Right cardiac atrium (tissue), 5 donors: ENCODE results near the gene EIF3A. TPM values are rescaled to one million over a fixed set of nuclear protein-coding genes. Genes with fewer than 3 reads are reported as not detected.
"Not testable (repeated sequence)": the region's sequence is repeated elsewhere in the genome, so short reads cannot be mapped to it uniquely, and the experiment has no call there.

Experiments
- ATAC-seq, 2 donors: fragments of 200-7000 bp; cut with Tn5 transposase; one replicate each; pipeline versions ENCODE4 v1.8.0 to v1.9.1; 2020; ENCODE audit warnings: moderate library complexity in 2 of 2, mild to moderate bottlenecking in 1 of 2
- DNase-seq, 3 donors: peaks; one replicate each; pipeline ENCODE4 v3.0.0-alpha.2; 2020
- H3K27ac ChIP-seq: one replicate; pipeline ENCODE4 v1.5.1; 2013; ENCODE audit warnings: mild to moderate bottlenecking, low read length, control low read depth, moderate library complexity
- H3K27me3 ChIP-seq: one replicate; pipeline ENCODE4 v1.6.1; 2013; ENCODE audit not compliant: control insufficient read depth, insufficient read depth
- H3K4me1 ChIP-seq: one replicate; pipeline ENCODE4 v1.6.1; 2013; ENCODE audit warnings: low read length; ENCODE audit not compliant: control insufficient read depth, insufficient read depth
- H3K4me3 ChIP-seq: one replicate; pipeline ENCODE4 v1.5.1; 2013; ENCODE audit warnings: low read length, control low read depth
- H3K9me3 ChIP-seq: one replicate; pipeline ENCODE4 v1.6.1; 2013; ENCODE audit warnings: low read length; ENCODE audit not compliant: control insufficient read depth
- WGBS: extraction: QIAGEN DNeasy Blood & Tissue Kit; methylation state at CpG from one replicate; pipeline ENCODE4 v1.1.7; 2013; 5-methylcytosine and 5-hydroxymethylcytosine counted together
- intact Hi-C, 4 donors: fragments of 100-400 bp; cut with DNase I; formaldehyde crosslinking; loops; one replicate each; pipeline versions ENCODE4 v1.11.0 to v1.14.0; 2022 to 2023
- polyA plus RNA-seq: library from polyadenylated mRNA; stranded (reverse); fragments of 200-250 nt; gene quantifications from one replicate; pipeline ENCODE4 v1.2.3, GENCODE V29; 2013
- total RNA-seq, 4 donors: library from RNA; stranded (reverse); fragmentation: NEBNext Ultra II Directional; extraction: Animal tissue kit (Norgen Biotek cat#: 25700); gene quantifications; one replicate each; pipeline ENCODE4 v1.2.1, GENCODE V29; 2021
- donor health status: healthy with polysubstance abuse.
- donor health status: DM: no; HTN: yes; CAD: no.
- donor health status: DM: no; HTN: no; CAD: no.
- donor health status: DM: no; HTN: yes; CAD: no; lungs with severe emphysema.
- donor health status: DM: yes; HTN: yes; CAD: no.

EIF3A gene
- total and polyA plus RNA-seq, 5 donors: 35.2 to 101 (median 83.2) TPM

GRCh38 chr10:119113751-119114732, 33.4 kb upstream of the EIF3A start:
- no peaks in the 10 kb centered on the region for H3K4me1 ChIP-seq
- H3K4me3 ChIP-seq: no peak overlapping the region
- 81% methylated on average over 11 of the region's 11 CpGs for WGBS
- H3K27me3 ChIP-seq: no peaks in the 10 kb centered on the region
- no peak for DNase-seq
- H3K27ac ChIP-seq: no peak overlapping the region
- no peaks in the 10 kb centered on the region for H3K9me3 ChIP-seq
- intact Hi-C loops: no loop called here
- peak in 1 of 2 donors; percentile 57 for ATAC-seq

GRCh38 chr10:119112056-119112455, 31.4 kb upstream of the EIF3A start:
- Histone ChIP-seq H3K27ac (no peak overlapping the region), H3K27me3 (no peaks in the 10 kb centered on the region), H3K4me1 (no peaks in the 10 kb centered on the region), H3K9me3 (no peaks in the 10 kb centered on the region), H3K4me3 (no peak overlapping the region)
- no peak for DNase-seq
- WGBS: 83% methylated on average over 4 of the region's 4 CpGs
- no peak for ATAC-seq
- intact Hi-C loops: no loop called here

- H3K27ac ChIP-seq, H3K27me3 ChIP-seq, DNase-seq, ATAC-seq, H3K9me3 ChIP-seq, H3K4me3 ChIP-seq, H3K4me1 ChIP-seq, intact Hi-C loops: not testable (repeated sequence)
- WGBS: 75% methylated on average over 2 of the region's 2 CpGs
Measured at GRCh38 chr10:119107771-119108170, 27.2 kb upstream of the EIF3A start.

GRCh38 chr10:119107106-119107505, 26.5 kb upstream of the EIF3A start:
- H3K27me3 ChIP-seq, H3K9me3 ChIP-seq, H3K4me3 ChIP-seq, ATAC-seq, DNase-seq, H3K4me1 ChIP-seq, H3K27ac ChIP-seq, intact Hi-C loops: not testable (repeated sequence)
- WGBS: 91% methylated on average over 6 of the region's 6 CpGs

GRCh38 chr10:119105899-119106298, 25.3 kb upstream of the EIF3A start:
- WGBS: 97% methylated on average over 7 of the region's 7 CpGs
- H3K9me3 ChIP-seq, H3K27me3 ChIP-seq, H3K4me1 ChIP-seq, H3K4me3 ChIP-seq, DNase-seq, intact Hi-C loops, ATAC-seq, H3K27ac ChIP-seq: not testable (repeated sequence)

GRCh38 chr10:119105155-119105554, 24.5 kb upstream of the EIF3A start:
- Histone ChIP-seq H3K4me1 (no peaks in the 10 kb centered on the region), H3K9me3 (no peaks in the 10 kb centered on the region), H3K27ac (no peak overlapping the region), H3K4me3 (peak overlapping the region; percentile 89), H3K27me3 (no peaks in the 10 kb centered on the region)
- ATAC-seq (no peak), DNase-seq (no peak)
- intact Hi-C loops: no loop called here
- WGBS: 93% methylated on average over 12 of the region's 12 CpGs

- Histone ChIP-seq H3K9me3 (no peaks in the 10 kb centered on the region), H3K4me3 (peak overlapping the region; percentile 89), H3K27me3 (no peaks in the 10 kb centered on the region), H3K4me1 (no peaks in the 10 kb centered on the region), H3K27ac (no peak overlapping the region)
- DNase-seq: peak in 1 of 3 donors; percentile 23
- ATAC-seq: peak in 1 of 2 donors; percentile 4
- intact Hi-C loops: no loop called here
- 2% methylated on average over 22 of the region's 22 CpGs for WGBS
Measured at GRCh38 chr10:119104654-119105015, 24.0 kb upstream of the EIF3A start.

- H3K27ac ChIP-seq: peak within 1 kb of the TSS; percentile 55
- no peaks in the 10 kb centered on the region for H3K9me3 ChIP-seq
- DNase-seq (peak; percentile 79 to 92 (median 92)), ATAC-seq (peak; percentile 94 to 96)
- intact Hi-C loops: no loop called here
- H3K27me3 ChIP-seq: no peaks in the 10 kb centered on the region
- H3K4me3 ChIP-seq: peak within 1 kb of the TSS; percentile 89
- WGBS: 1% methylated on average over 89 of the region's 91 CpGs
- H3K4me1 ChIP-seq: no peaks in the 10 kb centered on the region
Measured at GRCh38 chr10:119103903-119104653, 23.5 kb upstream of the EIF3A start, which contains the start of gene DENND10. Gene DENND10 (plus strand): TSS chr10:119104113. CDS start chr10:119104143, 30 bp downstream.

- Histone ChIP-seq H3K4me1 (no peaks in the 10 kb centered on the region), H3K27ac (no peak overlapping the region), H3K4me3 (no peak overlapping the region), H3K27me3 (no peaks in the 10 kb centered on the region), H3K9me3 (no peaks in the 10 kb centered on the region)
- DNase-seq (no peak), ATAC-seq (no peak)
- WGBS: 53% methylated on average over 12 of the region's 12 CpGs
- intact Hi-C loops: no loop called here
Measured at GRCh38 chr10:119103241-119103902, 22.8 kb upstream of the EIF3A start.

- no peak for ATAC-seq
- Histone ChIP-seq H3K4me1 (no peaks in the 10 kb centered on the region), H3K27ac (no peak overlapping the region), H3K4me3 (no peak overlapping the region), H3K27me3 (no peaks in the 10 kb centered on the region), H3K9me3 (no peaks in the 10 kb centered on the region)
- intact Hi-C loops: no loop called here
- DNase-seq: no peak
- 60% methylated on average over 10 of the region's 10 CpGs for WGBS
Measured at GRCh38 chr10:119101366-119102098, 20.9 kb upstream of the EIF3A start.
